SK-N-SH (cell line): ENCODE measurements around the gene LCORL.

Source experiments
- JUND ChIP-seq: IDR thresholded peaks from 2 replicates; pipeline ENCODE4 v1.4.0; 2012
- SMC3 ChIP-seq: IDR thresholded peaks from 2 replicates; pipeline ENCODE4 v1.6.1; 2012; ENCODE audit warnings: low read depth, low read length, improper control_type of control experiment
- TF ChIP-seq, protein P1 (sequence below): fragments of 200-600 bp; sonication (generic); IDR thresholded peaks from 2 replicates; pipeline ENCODE4 v1.6.1; 2017; ENCODE audit warnings: antibody characterized with exemption, mild to moderate bottlenecking, moderate library complexity

GRCh38 chr4:18012807-18013462, 8.6 kb downstream of the LCORL start:
- TF ChIP-seq JUND (no peak), SMC3 (no peak)
- TF ChIP-seq, protein P1, sequence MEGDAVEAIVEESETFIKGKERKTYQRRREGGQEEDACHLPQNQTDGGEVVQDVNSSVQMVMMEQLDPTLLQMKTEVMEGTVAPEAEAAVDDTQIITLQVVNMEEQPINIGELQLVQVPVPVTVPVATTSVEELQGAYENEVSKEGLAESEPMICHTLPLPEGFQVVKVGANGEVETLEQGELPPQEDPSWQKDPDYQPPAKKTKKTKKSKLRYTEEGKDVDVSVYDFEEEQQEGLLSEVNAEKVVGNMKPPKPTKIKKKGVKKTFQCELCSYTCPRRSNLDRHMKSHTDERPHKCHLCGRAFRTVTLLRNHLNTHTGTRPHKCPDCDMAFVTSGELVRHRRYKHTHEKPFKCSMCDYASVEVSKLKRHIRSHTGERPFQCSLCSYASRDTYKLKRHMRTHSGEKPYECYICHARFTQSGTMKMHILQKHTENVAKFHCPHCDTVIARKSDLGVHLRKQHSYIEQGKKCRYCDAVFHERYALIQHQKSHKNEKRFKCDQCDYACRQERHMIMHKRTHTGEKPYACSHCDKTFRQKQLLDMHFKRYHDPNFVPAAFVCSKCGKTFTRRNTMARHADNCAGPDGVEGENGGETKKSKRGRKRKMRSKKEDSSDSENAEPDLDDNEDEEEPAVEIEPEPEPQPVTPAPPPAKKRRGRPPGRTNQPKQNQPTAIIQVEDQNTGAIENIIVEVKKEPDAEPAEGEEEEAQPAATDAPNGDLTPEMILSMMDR: no peak
